GM18873 (cell line): Measurements from ENCODE around the gene COBL.

ENCODE experiments used
- ATAC-seq: cut with Tn5 transposase; IDR thresholded peaks from one replicate; pipeline ENCODE4 v1.9.1; 2021; ENCODE audit warnings: mild to moderate bottlenecking, moderate library complexity, moderate number of reproducible peaks; ENCODE audit not compliant: unreplicated experiment, low FRiP score

COBL gene

DNA sequence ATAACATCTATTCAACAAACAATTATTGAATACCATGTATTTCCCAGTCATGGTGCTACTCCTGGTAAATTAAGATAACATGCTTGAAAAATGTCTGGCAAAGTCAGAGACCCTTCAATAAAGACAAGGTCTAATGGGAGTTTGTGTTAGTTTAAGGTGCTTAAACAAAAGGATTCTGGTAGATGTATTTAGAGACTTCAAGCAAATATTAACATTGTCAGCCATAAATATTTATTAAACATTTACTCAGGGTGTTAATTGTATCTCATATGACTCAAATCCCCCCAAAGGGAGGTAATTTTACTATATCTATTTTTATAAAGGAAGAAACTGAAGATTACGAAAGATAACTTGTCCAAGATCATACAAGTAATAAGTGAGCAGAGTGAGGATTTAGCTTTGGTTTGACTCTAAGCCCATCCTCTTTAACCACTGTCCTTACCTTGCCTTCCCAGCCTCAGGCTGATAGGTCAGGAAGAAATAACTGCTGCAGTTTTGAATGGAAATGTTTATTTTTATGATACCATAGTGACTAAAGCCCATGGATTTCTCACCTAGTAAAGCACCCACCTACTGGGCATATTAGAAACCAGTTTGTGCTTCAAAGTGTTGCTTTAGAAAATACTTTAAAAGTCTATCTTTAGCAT lies 215.4 kb downstream of the COBL start:
- no peak for ATAC-seq

- no peak for ATAC-seq
These were observed 226.2 kb downstream of the COBL start for GRCh38 chr7:51090411-51090810.

- no peak for ATAC-seq
These were observed 231.4 kb downstream of the COBL start for GRCh38 chr7:51085034-51085692.

DNA sequence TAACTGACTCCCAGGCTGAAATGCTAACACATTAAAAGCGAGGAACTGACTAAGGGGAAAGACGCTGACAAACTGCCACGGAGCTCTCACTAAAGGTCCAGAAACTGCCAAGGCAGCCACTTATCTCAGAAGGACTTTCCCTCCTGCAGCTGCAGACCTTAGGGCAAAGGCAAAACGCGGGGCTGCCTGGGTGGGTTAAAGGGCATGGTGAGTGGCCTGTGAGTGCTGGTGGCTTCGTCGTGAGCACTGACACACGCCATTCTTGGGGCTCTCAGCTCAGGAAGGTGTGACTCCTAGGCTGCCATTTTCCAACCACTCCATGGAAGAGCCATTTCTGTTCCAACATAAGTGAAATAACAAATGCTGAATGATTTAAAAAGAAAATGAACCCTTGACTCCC lies 232.5 kb downstream of the COBL start:
- no peak for ATAC-seq

GRCh38 chr7:51082940-51083533 lies 233.6 kb downstream of the COBL start:
- no peak for ATAC-seq

DNA sequence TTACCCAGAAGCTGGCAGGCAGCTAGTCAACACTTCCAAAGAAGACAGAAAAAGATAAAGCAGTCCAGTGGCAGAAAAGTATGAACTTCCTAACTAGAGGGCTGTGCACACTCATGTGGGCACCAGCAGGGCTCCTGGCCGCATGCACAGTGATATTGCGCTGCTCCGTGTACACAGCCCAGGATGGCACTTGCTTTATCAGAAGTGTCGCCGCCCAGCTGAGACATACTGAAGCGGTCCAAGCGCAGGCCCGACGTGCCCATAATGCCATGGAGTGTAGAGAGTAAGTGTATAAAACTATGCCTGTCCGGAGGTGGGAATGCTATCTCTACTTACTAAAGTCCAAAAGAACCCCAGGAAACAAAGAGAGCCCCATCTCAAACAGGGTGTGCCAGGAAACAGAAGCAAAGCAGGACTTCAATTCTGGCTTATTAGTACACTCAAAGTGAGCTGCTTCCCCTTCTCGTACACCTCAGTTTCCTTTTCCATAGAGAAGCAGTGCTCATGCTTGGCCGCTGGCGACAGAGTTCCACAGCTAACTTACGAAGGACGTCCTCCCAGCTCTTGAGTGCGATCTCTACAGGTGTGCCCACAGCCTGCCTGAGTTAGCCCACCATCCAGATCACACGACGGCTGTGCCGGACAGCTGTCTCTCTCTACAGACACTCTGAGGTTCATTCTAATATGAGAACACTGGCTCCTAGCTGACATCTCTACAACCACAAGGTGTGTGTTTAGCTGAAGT lies 234.3 kb downstream of the COBL start:
- no peak for ATAC-seq

- no peak for ATAC-seq
These were observed 235.2 kb downstream of the COBL start for GRCh38 chr7:51081270-51081890.

- no peak for ATAC-seq
These were observed 235.9 kb downstream of the COBL start for GRCh38 chr7:51080622-51081269.

GRCh38 chr7:51080216-51080615 lies 236.4 kb downstream of the COBL start:
- ATAC-seq: no peak

GRCh38 chr7:51079494-51079893 lies 237.1 kb downstream of the COBL start:
- no peak for ATAC-seq

DNA sequence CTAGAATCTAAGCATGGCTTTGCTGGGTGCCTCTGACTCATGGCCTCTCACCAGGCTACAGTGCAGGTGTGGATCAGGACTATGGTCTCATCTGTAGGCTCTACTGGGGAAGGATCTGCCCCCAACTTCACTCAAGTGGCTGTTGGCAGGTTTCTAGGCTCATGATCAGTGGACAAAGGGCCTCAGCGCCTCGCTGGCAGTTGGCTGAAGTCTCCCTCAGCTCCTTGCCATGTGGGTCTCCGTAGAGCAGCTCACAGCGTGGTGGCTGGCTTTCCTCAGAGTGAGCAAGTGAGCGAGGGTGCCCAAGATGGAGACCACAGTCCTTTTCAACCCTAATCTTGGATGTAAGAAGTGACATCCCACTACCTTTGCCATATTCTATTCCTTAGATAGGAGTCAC lies 238.0 kb downstream of the COBL start:
- no peak for ATAC-seq

DNA sequence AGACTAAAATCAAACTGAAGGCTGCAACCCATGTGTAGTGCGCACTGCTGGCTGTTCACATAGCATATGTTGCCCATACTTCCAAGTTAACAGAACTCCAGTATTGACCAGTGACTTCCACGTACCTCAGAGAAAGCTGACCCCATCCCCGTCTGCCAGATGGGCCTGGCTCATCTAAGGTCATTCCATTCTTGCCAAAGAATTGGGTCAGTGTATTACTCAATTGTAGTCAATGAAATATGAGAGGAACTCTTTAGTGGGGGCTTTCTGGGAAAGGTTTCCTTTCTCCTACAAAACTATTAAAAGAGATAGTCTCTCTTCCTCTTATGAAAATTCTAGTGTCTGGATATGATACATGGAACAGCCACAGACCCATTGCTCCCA lies 238.6 kb downstream of the COBL start:
- ATAC-seq: no peak

DNA sequence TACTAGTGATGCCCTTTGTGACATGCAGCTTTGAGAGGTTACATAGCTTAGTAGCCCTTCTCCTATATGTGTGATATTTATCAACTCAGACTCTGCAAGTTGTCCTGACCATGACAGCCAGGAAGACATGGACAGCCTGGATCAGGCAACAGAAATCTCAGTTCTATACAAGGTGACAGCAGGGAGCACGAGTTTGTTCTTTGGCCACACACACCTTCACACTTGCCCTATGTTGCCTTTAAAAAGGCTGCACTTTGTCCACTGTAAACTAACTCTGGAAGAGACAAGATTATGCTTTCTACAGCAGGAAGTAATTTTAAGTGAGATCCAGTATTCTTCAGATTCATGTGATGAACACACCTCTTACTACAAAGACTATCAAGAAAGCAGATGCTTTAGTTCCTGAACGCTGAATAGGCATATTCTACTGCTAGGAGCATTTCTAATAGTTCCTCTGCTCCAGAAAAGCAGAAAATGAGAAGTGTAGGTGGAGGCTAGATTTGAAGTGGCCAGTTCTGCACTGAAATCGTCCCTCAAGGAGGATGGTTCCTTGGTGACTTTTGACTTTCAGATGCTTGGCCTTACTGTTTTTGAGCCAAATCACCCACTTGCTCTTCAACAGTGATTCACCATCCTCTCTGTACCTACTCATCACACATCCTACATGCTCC lies 239.2 kb downstream of the COBL start:
- no peak for ATAC-seq

GRCh38 chr7:51075681-51076580 lies 240.7 kb downstream of the COBL start:
- ATAC-seq: no peak

DNA sequence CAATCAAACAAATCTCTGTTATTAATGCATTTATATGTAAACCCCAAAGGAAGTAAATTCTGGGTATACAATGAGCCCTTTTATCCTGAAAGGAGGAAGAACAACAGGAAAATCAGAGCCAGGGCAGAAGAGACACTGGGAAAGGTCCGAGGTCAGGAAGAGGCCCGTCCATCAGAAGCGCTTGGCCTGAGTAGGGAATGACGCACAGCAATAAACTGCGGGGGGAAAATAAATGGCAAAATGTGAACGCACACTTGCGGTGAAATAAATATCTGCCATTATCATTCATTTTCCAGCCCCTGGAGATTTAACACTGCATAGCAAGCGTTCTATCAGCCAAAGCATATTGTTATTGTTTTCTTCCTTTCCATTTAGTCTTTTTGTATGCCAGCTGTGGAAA lies 243.4 kb downstream of the COBL start:
- no peak for ATAC-seq

DNA sequence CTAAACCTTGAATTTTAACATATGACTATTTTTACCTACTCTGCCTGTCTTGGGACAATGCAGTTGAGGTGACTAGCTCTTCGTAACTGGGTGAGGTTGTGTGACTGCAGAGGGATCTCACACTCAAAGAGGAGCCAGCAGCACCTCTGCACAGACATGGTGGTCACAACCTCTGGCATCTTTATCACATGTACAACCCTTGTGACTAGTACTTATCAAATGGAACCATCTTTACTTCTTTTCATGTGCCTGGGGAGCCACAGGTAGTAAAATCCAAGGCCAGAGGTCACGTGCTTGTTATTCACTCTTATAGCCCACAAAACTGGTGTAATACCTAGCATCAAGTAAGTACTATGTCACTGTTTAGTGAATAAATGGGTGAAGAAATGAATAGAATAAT lies 244.3 kb downstream of the COBL start:
- ATAC-seq: no peak

- no peak for ATAC-seq
These were observed 245.2 kb downstream of the COBL start for GRCh38 chr7:51071427-51071826.

GRCh38 chr7:51070151-51070550 lies 246.5 kb downstream of the COBL start:
- no peak for ATAC-seq
